IMR-90 (cell line): ENCODE results near the gene HMOX2. TPM values are rescaled to one million over a fixed set of nuclear protein-coding genes. Genes with fewer than 3 reads are reported as not detected.

Experiments used
- ATAC-seq: fragments of 200-7000 bp; cut with Tn5 transposase; 2 replicates; pipeline ENCODE4 v1.9.1; 2020; ENCODE audit warnings: low read depth, mild to moderate bottlenecking, moderate library complexity
- BruUV-seq: library from RNA; stranded (reverse); fragments of 400-500 nt; replicated peaks from 2 replicates; lab custom pipeline; 2021; lab: Mats Ljungman, UMichigan
- CTCF ChIA-PET: fragments of 300-600 bp; formaldehyde crosslinking; extraction: SDS; loops from one replicate; lab custom pipeline; 2021; ENCODE audit warnings: antibody characterized with exemption; lab: Yijun Ruan, JAX
- POLR2A ChIA-PET: fragments of 300-600 bp; sonication (Branson Sonifier 250); formaldehyde crosslinking; loops from one replicate; lab custom pipeline; 2022; ENCODE audit warnings: antibody characterized with exemption; ENCODE audit not compliant: unreplicated experiment; lab: Charles Lee
- DNase-seq: peaks from one replicate; pipeline ENCODE4 v3.0.0; 2013
- H2AFZ ChIP-seq: replicated peaks from 2 replicates; pipeline ENCODE3; 2013; ENCODE audit warnings: low read length, mild to moderate bottlenecking; ENCODE audit not compliant: poor library complexity
- H2AK5ac ChIP-seq: 2 replicates; pipeline ENCODE4 v1.6.1; 2013; ENCODE audit warnings: low read depth, low read length, inconsistent platforms
- H2AK9ac ChIP-seq: replicated peaks from 2 replicates; pipeline ENCODE3; 2013; ENCODE audit warnings: mild to moderate bottlenecking, low read depth, low read length, moderate library complexity; ENCODE audit not compliant: poor library complexity
- H2BK120ac ChIP-seq: 2 replicates; pipeline ENCODE4 v1.6.1; 2013; ENCODE audit warnings: low read depth, low read length, inconsistent platforms
- H2BK15ac ChIP-seq: 3 replicates; pipeline ENCODE4 v1.6.1; 2013; ENCODE audit warnings: low read depth, low read length, inconsistent platforms
- H2BK20ac ChIP-seq: 2 replicates; pipeline ENCODE4 v1.6.1; 2013; ENCODE audit warnings: low read depth, mild to moderate bottlenecking, inconsistent platforms, low read length, moderate library complexity
- H2BK5ac ChIP-seq: 2 replicates; pipeline ENCODE4 v1.6.1; 2013; ENCODE audit warnings: mild to moderate bottlenecking, low read depth, low read length, inconsistent platforms; ENCODE audit not compliant: poor library complexity, severe bottlenecking
- H3K14ac ChIP-seq: replicated peaks from 2 replicates; pipeline ENCODE4 v1.6.1; 2013; ENCODE audit warnings: low read depth, low read length, inconsistent platforms
- H3K18ac ChIP-seq: 2 replicates; pipeline ENCODE4 v1.6.1; 2013; ENCODE audit warnings: low read depth, low read length, control low read depth
- H3K23ac ChIP-seq: 2 replicates; pipeline ENCODE4 v1.6.1; 2013; ENCODE audit warnings: low read depth, low read length, inconsistent platforms
- H3K27ac ChIP-seq: 2 replicates; pipeline ENCODE4 v1.5.1; 2013; ENCODE audit warnings: mild to moderate bottlenecking, control low read depth, low read length; ENCODE audit not compliant: insufficient read depth
- H3K27me3 ChIP-seq: 2 replicates; pipeline ENCODE4 v1.6.1; 2013; ENCODE audit warnings: low read length; ENCODE audit not compliant: control insufficient read depth, insufficient read depth
- H3K36me3 ChIP-seq: 2 replicates; pipeline ENCODE4 v1.6.1; 2013; ENCODE audit warnings: low read length, mixed read lengths; ENCODE audit not compliant: control insufficient read depth, insufficient read depth
- H3K4ac ChIP-seq: 2 replicates; pipeline ENCODE4 v1.6.1; 2013; ENCODE audit warnings: low read depth, low read length, inconsistent platforms
- H3K4me1 ChIP-seq: 2 replicates; pipeline ENCODE4 v1.6.1; 2013; ENCODE audit warnings: low read length, mixed read lengths; ENCODE audit not compliant: control insufficient read depth, insufficient read depth
- H3K4me2 ChIP-seq: 2 replicates; pipeline ENCODE4 v1.6.1; 2013; ENCODE audit warnings: low read depth, mild to moderate bottlenecking, control low read depth, low read length, moderate library complexity
- H3K4me3 ChIP-seq: 2 replicates; pipeline ENCODE4 v1.5.1; 2013; ENCODE audit warnings: low read depth, mild to moderate bottlenecking, control low read depth, low read length, moderate library complexity; ENCODE audit not compliant: insufficient read depth
- H3K56ac ChIP-seq: 2 replicates; pipeline ENCODE4 v1.6.1; 2013; ENCODE audit warnings: low read length, inconsistent platforms; ENCODE audit not compliant: insufficient read depth; ENCODE audit errors: extremely low read depth
- H3K79me1 ChIP-seq, 2 experiments: 2 replicates each; pipeline ENCODE4 v1.6.1; 2013; ENCODE audit warnings: low read length in 2 of 2, inconsistent platforms in 1 of 2, low read depth in 1 of 2
- H3K9ac ChIP-seq: 2 replicates; pipeline ENCODE4 v1.6.1; 2013; ENCODE audit warnings: low read depth, low read length, control low read depth
- H3K9me1 ChIP-seq: 2 replicates; pipeline ENCODE4 v1.6.1; 2013; ENCODE audit warnings: low read length, inconsistent platforms; ENCODE audit not compliant: insufficient read depth
- H3K9me3 ChIP-seq: 2 replicates; pipeline ENCODE4 v1.6.1; 2013; ENCODE audit warnings: low read length; ENCODE audit not compliant: control insufficient read depth, insufficient read depth
- H4K20me1 ChIP-seq: 2 replicates; pipeline ENCODE4 v1.6.1; 2013; ENCODE audit warnings: low read length, inconsistent platforms; ENCODE audit not compliant: insufficient read depth
- H4K5ac ChIP-seq: 2 replicates; pipeline ENCODE4 v1.6.1; 2013; ENCODE audit warnings: mild to moderate bottlenecking, low read depth, low read length, control low read depth
- H4K8ac ChIP-seq, 2 experiments: 2 replicates each; pipeline ENCODE4 v1.6.1; 2013; ENCODE audit warnings: low read depth in 2 of 2, low read length in 2 of 2, control low read depth in 1 of 2, inconsistent platforms in 1 of 2
- H4K91ac ChIP-seq: 2 replicates; pipeline ENCODE4 v1.6.1; 2013; ENCODE audit warnings: low read depth, low read length, inconsistent platforms; ENCODE audit not compliant: insufficient read depth
- BHLHE40 ChIP-seq: fragments of 150-350 bp; IDR thresholded peaks from 2 replicates; pipeline ENCODE4 v1.6.1; 2016; ENCODE audit warnings: mild to moderate bottlenecking, low read depth, low read length
- CEBPB ChIP-seq: IDR thresholded peaks from 2 replicates; pipeline ENCODE4 v1.6.1; 2012; ENCODE audit warnings: low read depth, low read length, improper control_type of control experiment
- CTCF ChIP-seq: conservative IDR thresholded peaks from 2 replicates; pipeline ENCODE4 v1.5.1; 2012; ENCODE audit warnings: mild to moderate bottlenecking, low read depth, low read length, improper control_type of control experiment
- ELK1 ChIP-seq: fragments of 150-350 bp; IDR thresholded peaks from 2 replicates; pipeline ENCODE4 v1.6.1; 2016; ENCODE audit warnings: low read depth, mild to moderate bottlenecking, low read length, moderate library complexity, borderline replicate concordance
- MAFK ChIP-seq: IDR thresholded peaks from 2 replicates; pipeline ENCODE4 v1.6.1; 2012; ENCODE audit warnings: low read depth, low read length, improper control_type of control experiment
- NFE2L2 ChIP-seq: fragments of 150-350 bp; IDR thresholded peaks from 2 replicates; pipeline ENCODE4 v1.6.1; 2016; ENCODE audit warnings: low read depth, mild to moderate bottlenecking, low read length
- RCOR1 ChIP-seq: IDR thresholded peaks from 2 replicates; pipeline ENCODE4 v1.6.1; 2012; ENCODE audit warnings: mild to moderate bottlenecking, low read length, improper control_type of control experiment; ENCODE audit not compliant: insufficient replicate concordance
- USF2 ChIP-seq: fragments of 150-350 bp; IDR thresholded peaks from 2 replicates; pipeline ENCODE4 v1.6.1; 2017; ENCODE audit warnings: mild to moderate bottlenecking, antibody characterized with exemption, low read length, low read depth
- WGBS, 2 experiments: methylation state at CpG; one replicate each; pipeline versions ENCODE4 v1.1.5 to v1.1.7; 2013; ENCODE audit warnings: missing lambda C conversion rate in 2 of 2; ENCODE audit not compliant: insufficient read length in 1 of 2; ENCODE audit errors: extremely low coverage in 2 of 2; 5-methylcytosine and 5-hydroxymethylcytosine counted together
- dilution Hi-C: fragments of 300-500 bp; cut with HindIII; formaldehyde crosslinking; loops from one replicate; pipeline ENCODE4 v1.14.3; 2018; ENCODE audit warnings: low sequenced_read_pairs; ENCODE audit not compliant: unreplicated experiment
- in situ Hi-C: fragments of 300-500 bp; cut with MboI; formaldehyde crosslinking; loops from 3 replicates; pipeline ENCODE4 v1.14.3; 2019; ENCODE audit warnings: low sequenced_read_pairs, inconsistent platforms, mixed read lengths
- intact Hi-C: fragments of 100-400 bp; cut with micrococcal nuclease; formaldehyde crosslinking; loops from 2 replicates; pipeline ENCODE4 v1.10.0; 2022
- polyA plus RNA-seq, 3 experiments: library from polyadenylated mRNA; depleted of rRNA; stranded (reverse); fragments of >200 nt; gene quantifications; 2 replicates each; pipeline ENCODE4 v1.2.3, GENCODE V29; 2012; ENCODE audit warnings: low replicate concordance in 1 of 3
- total RNA-seq: library from RNA; depleted of rRNA; stranded (reverse); fragments of >200 nt; gene quantifications from 2 replicates; pipeline ENCODE4 v1.2.3, GENCODE V29; 2012

HMOX2 gene
- total and polyA plus RNA-seq, 2 of the 4 experiments (the other 2 are of a cell fraction): 93.9 to 98.8 TPM

- Histone ChIP-seq H3K4me2 (no peak overlapping the region), H2AK9ac (no peak overlapping the region), H3K27ac (peak overlapping the region; percentile 93; the same call in 1 of the 2 replicates), H3K56ac (no peak overlapping the region), H2AK5ac (0 out of 2 replicates have a peak overlapping the region, but pooled peaks have one; percentile 10), H3K18ac (peak overlapping the region; percentile 83), H3K23ac (no peak overlapping the region), H3K36me3 (peaks cover 34% of the 10 kb centered on the region), H2BK20ac (peak overlapping the region; percentile 6; the same call in 1 of the 2 replicates), H3K79me1 (peaks cover 27 to 39% of the 10 kb centered on the region in 2 experiments), H2BK5ac (peak overlapping the region; percentile 82), H3K4ac (0 out of 2 replicates have a peak overlapping the region, but pooled peaks have one; percentile 28), H3K14ac (no peak overlapping the region), H4K8ac (no peak overlapping the region; a peak in 1 of 4 replicates), H3K9ac (no peak overlapping the region), H2BK15ac (no peak overlapping the region), H4K91ac (no peak overlapping the region; the same call in 1 of the 2 replicates), H3K27me3 (no peaks in the 10 kb centered on the region), H2AFZ (no peak overlapping the region), H2BK120ac (no peak overlapping the region; the same call in 1 of the 2 replicates), H3K9me3 (no peaks in the 10 kb centered on the region), H3K4me3 (no peak overlapping the region), H4K5ac (peak overlapping the region; percentile 87), H4K20me1 (no peaks in the 10 kb centered on the region; the same call in 1 of the 2 replicates), H3K4me1 (peaks cover 5% of the 10 kb centered on the region), H3K9me1 (no peaks in the 10 kb centered on the region)
- intact Hi-C loops: no loop called here
- in situ Hi-C loops: no loop called here
- ATAC-seq (peak; percentile 89), DNase-seq (peak; percentile 78)
- ChIA-PET POLR2A (no interaction called here), CTCF (no interaction called here)
- dilution Hi-C loops: no loop called here
- no TSS peak for BruUV-seq
- TF ChIP-seq MAFK (no peak), CTCF (no peak), USF2 (no peak), RCOR1 (no peak), BHLHE40 (no peak), CEBPB (no peak), ELK1 (no peak), NFE2L2 (peak; percentile 81)
- WGBS, 2 experiments: 100% methylated on average over 2 of the region's 8 CpGs; no CpG with 5 or more reads in 1 of the 2 experiments
These were observed 40.7 kb upstream of the HMOX2 start for GRCh38 chr16:4435337-4436067.
